LoVo (cell line): ENCODE data around the gene TRAF2.
"Not testable (repeated sequence)": the region's sequence is repeated elsewhere in the genome, so short reads cannot be mapped to it uniquely, and the experiment has no call there.

Experiments used
- DNase-seq: peaks from one replicate; pipeline ENCODE4 v3.0.0-alpha.2; 2016; ENCODE audit warnings: low spot score

TRAF2 gene

GRCh38 chr9:136882109-136882946 lies 4.0 kb upstream of the TRAF2 start:
- peak; percentile 73 for DNase-seq

GRCh38 chr9:136882947-136883283 lies 3.4 kb upstream of the TRAF2 start:
- not testable (repeated sequence) for DNase-seq

- DNase-seq = not testable (repeated sequence)
Measured at GRCh38 chr9:136883670-136884069, 2.6 kb upstream of the TRAF2 start.

- no peak for DNase-seq
Measured at GRCh38 chr9:136886610-136887597, 588 bp downstream of the TRAF2 start.

GRCh38 chr9:136888454-136888853 lies 2.1 kb downstream of the TRAF2 start:
- no peak for DNase-seq

GRCh38 chr9:136889858-136890257 lies 3.5 kb downstream of the TRAF2 start:
- DNase-seq = no peak

GRCh38 chr9:136890661-136891060 lies 4.3 kb downstream of the TRAF2 start:
- no peak for DNase-seq

GRCh38 chr9:136896027-136896426 lies 9.7 kb downstream of the TRAF2 start:
- DNase-seq = no peak

- DNase-seq = no peak
Measured at GRCh38 chr9:136898483-136899100, 12.3 kb downstream of the TRAF2 start.

GRCh38 chr9:136899196-136899595 lies 12.9 kb downstream of the TRAF2 start:
- no peak for DNase-seq

GRCh38 chr9:136900556-136900955 lies 14.2 kb downstream of the TRAF2 start:
- DNase-seq = no peak

GRCh38 chr9:136900988-136901515 lies 14.7 kb downstream of the TRAF2 start:
- no peak for DNase-seq

GRCh38 chr9:136901516-136902258 lies 15.4 kb downstream of the TRAF2 start:
- peak; percentile 44 for DNase-seq

GRCh38 chr9:136902259-136902821 lies 16.0 kb downstream of the TRAF2 start:
- DNase-seq = no peak

- DNase-seq = no peak
Measured at GRCh38 chr9:136903041-136903554, 16.8 kb downstream of the TRAF2 start.

- DNase-seq = no peak
Measured at GRCh38 chr9:136906266-136906665, 19.9 kb downstream of the TRAF2 start.

- no peak for DNase-seq
Measured at GRCh38 chr9:136907011-136907914, 20.9 kb downstream of the TRAF2 start.

- no peak for DNase-seq
Measured at GRCh38 chr9:136910197-136910900, 24.0 kb downstream of the TRAF2 start.

- no peak for DNase-seq
Measured at GRCh38 chr9:136910901-136911245, 24.6 kb downstream of the TRAF2 start.
